H1 (cell line): ENCODE results near the gene APMAP. TPM values are rescaled to one million over a fixed set of nuclear protein-coding genes. Genes with fewer than 3 reads are reported as not detected.

Source experiments
- POLR2AphosphoS5 ChIP-seq: IDR thresholded peaks from 2 replicates; pipeline ENCODE4 v1.6.1; 2011; ENCODE audit warnings: low read depth, low read length
- RAD21 ChIP-seq, 2 experiments: IDR thresholded peaks in 1 of 2; conservative IDR thresholded peaks in 1 of 2; 2 replicates each; pipeline ENCODE4 v1.6.1; 2011; ENCODE audit warnings: low read depth in 2 of 2, low read length in 2 of 2, improper control_type of control experiment in 1 of 2, inconsistent platforms in 1 of 2, mild to moderate bottlenecking in 1 of 2, moderate library complexity in 1 of 2
- TCF12 ChIP-seq: IDR thresholded peaks from 2 replicates; pipeline ENCODE4 v1.6.1; 2011; ENCODE audit warnings: low read depth, mild to moderate bottlenecking, low read length
- YY1 ChIP-seq: IDR thresholded peaks from 2 replicates; pipeline ENCODE4 v1.6.1; 2011; ENCODE audit warnings: low read depth, mild to moderate bottlenecking, low read length
- polyA plus RNA-seq, 7 experiments: library from polyadenylated mRNA; depleted of rRNA in 3 of 7; stranded (reverse) in 5 of 7; unstranded in 2 of 7; fragments of >200 nt in 5 of 7; fragments of 200-250 nt in 2 of 7; gene quantifications; 1 replicate in 5 of 7; 2 replicates in 1 of 7; 4 replicates in 1 of 7; pipeline versions ENCODE4 v1.2.1 to v1.2.3, GENCODE V29; 2011 to 2013; ENCODE audit warnings: missing spikeins in 2 of 7, mixed read lengths in 2 of 7
- total RNA-seq: library from RNA; stranded (reverse); fragmentation: NEBNext Ultra II Directional; extraction: Animal tissue kit (Norgen Biotek cat#: 25700); gene quantifications from 2 replicates; pipeline ENCODE4 v1.2.1, GENCODE V29; 2021
- TF ChIP-seq, protein P1 (sequence below): fragments of 300-600 bp; sonication (generic); IDR thresholded peaks from 2 replicates; pipeline ENCODE4 v1.7.1; 2012; ENCODE audit warnings: low read length, moderate library complexity, mild to moderate bottlenecking, inconsistent platforms; ENCODE audit not compliant: insufficient replicate concordance

Gene APMAP
- total and polyA plus RNA-seq, 2 of the 8 experiments (the other 6 are each of a cell fraction or from before 2014, with no cell fraction given), result 31.3 to 66.0 TPM

GRCh38 chr20:24933266-24933908 is 59.2 kb downstream of the APMAP start (continued):
- TF ChIP-seq, protein P1, sequence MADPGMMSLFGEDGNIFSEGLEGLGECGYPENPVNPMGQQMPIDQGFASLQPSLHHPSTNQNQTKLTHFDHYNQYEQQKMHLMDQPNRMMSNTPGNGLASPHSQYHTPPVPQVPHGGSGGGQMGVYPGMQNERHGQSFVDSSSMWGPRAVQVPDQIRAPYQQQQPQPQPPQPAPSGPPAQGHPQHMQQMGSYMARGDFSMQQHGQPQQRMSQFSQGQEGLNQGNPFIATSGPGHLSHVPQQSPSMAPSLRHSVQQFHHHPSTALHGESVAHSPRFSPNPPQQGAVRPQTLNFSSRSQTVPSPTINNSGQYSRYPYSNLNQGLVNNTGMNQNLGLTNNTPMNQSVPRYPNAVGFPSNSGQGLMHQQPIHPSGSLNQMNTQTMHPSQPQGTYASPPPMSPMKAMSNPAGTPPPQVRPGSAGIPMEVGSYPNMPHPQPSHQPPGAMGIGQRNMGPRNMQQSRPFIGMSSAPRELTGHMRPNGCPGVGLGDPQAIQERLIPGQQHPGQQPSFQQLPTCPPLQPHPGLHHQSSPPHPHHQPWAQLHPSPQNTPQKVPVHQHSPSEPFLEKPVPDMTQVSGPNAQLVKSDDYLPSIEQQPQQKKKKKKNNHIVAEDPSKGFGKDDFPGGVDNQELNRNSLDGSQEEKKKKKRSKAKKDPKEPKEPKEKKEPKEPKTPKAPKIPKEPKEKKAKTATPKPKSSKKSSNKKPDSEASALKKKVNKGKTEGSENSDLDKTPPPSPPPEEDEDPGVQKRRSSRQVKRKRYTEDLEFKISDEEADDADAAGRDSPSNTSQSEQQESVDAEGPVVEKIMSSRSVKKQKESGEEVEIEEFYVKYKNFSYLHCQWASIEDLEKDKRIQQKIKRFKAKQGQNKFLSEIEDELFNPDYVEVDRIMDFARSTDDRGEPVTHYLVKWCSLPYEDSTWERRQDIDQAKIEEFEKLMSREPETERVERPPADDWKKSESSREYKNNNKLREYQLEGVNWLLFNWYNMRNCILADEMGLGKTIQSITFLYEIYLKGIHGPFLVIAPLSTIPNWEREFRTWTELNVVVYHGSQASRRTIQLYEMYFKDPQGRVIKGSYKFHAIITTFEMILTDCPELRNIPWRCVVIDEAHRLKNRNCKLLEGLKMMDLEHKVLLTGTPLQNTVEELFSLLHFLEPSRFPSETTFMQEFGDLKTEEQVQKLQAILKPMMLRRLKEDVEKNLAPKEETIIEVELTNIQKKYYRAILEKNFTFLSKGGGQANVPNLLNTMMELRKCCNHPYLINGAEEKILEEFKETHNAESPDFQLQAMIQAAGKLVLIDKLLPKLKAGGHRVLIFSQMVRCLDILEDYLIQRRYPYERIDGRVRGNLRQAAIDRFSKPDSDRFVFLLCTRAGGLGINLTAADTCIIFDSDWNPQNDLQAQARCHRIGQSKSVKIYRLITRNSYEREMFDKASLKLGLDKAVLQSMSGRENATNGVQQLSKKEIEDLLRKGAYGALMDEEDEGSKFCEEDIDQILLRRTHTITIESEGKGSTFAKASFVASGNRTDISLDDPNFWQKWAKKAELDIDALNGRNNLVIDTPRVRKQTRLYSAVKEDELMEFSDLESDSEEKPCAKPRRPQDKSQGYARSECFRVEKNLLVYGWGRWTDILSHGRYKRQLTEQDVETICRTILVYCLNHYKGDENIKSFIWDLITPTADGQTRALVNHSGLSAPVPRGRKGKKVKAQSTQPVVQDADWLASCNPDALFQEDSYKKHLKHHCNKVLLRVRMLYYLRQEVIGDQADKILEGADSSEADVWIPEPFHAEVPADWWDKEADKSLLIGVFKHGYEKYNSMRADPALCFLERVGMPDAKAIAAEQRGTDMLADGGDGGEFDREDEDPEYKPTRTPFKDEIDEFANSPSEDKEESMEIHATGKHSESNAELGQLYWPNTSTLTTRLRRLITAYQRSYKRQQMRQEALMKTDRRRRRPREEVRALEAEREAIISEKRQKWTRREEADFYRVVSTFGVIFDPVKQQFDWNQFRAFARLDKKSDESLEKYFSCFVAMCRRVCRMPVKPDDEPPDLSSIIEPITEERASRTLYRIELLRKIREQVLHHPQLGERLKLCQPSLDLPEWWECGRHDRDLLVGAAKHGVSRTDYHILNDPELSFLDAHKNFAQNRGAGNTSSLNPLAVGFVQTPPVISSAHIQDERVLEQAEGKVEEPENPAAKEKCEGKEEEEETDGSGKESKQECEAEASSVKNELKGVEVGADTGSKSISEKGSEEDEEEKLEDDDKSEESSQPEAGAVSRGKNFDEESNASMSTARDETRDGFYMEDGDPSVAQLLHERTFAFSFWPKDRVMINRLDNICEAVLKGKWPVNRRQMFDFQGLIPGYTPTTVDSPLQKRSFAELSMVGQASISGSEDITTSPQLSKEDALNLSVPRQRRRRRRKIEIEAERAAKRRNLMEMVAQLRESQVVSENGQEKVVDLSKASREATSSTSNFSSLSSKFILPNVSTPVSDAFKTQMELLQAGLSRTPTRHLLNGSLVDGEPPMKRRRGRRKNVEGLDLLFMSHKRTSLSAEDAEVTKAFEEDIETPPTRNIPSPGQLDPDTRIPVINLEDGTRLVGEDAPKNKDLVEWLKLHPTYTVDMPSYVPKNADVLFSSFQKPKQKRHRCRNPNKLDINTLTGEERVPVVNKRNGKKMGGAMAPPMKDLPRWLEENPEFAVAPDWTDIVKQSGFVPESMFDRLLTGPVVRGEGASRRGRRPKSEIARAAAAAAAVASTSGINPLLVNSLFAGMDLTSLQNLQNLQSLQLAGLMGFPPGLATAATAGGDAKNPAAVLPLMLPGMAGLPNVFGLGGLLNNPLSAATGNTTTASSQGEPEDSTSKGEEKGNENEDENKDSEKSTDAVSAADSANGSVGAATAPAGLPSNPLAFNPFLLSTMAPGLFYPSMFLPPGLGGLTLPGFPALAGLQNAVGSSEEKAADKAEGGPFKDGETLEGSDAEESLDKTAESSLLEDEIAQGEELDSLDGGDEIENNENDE, result no peak
- TF ChIP-seq RAD21 (IDR thresholded peaks at IDR 0.05 in 1 of 2, conservative IDR thresholded peaks at IDR 0.05 in 1 of 2; ENCODE audit: low read depth in 2 of 2, low read length in 2 of 2) (no peak), TCF12 (no peak), YY1 (no peak), POLR2AphosphoS5 (no peak)
